22Rv1 (cell line): ENCODE results near the gene CCDC102B.

Experiments
- H3K27ac ChIP-seq: fragments of 450-650 bp; 2 replicates; pipeline ENCODE4 v1.5.1; 2017
- CTCF ChIP-seq: fragments of 450-650 bp; IDR thresholded peaks from 2 replicates; pipeline ENCODE4 v1.5.1; 2017; ENCODE audit warnings: mild to moderate bottlenecking
- ZFX ChIP-seq: fragments of 450-650 bp; IDR thresholded peaks from 2 replicates; pipeline ENCODE4 v1.6.1; 2017; ENCODE audit warnings: antibody characterized with exemption, borderline replicate concordance

CCDC102B gene

GRCh38 chr18:68960355-68960754 lies 162.5 kb downstream of the CCDC102B start:
- no peak overlapping the region for H3K27ac ChIP-seq
- TF ChIP-seq CTCF (no peak), ZFX (no peak)

- TF ChIP-seq CTCF (no peak), ZFX (no peak)
- H3K27ac ChIP-seq: no peak overlapping the region
Observed at GRCh38 chr18:68962623-68963022, 164.7 kb downstream of the CCDC102B start.

GRCh38 chr18:68965817-68966216 lies 167.9 kb downstream of the CCDC102B start:
- no peak for TF ChIP-seq ZFX
- TF ChIP-seq CTCF: no peak
- H3K27ac ChIP-seq: no peak overlapping the region

- TF ChIP-seq ZFX: no peak
- TF ChIP-seq CTCF: no peak
- H3K27ac ChIP-seq: no peak overlapping the region
Observed at GRCh38 chr18:68969027-68969426, 171.1 kb downstream of the CCDC102B start.

- no peak overlapping the region for H3K27ac ChIP-seq
Observed at GRCh38 chr18:68972176-68972575, 174.3 kb downstream of the CCDC102B start.

GRCh38 chr18:68979737-68980136 lies 181.9 kb downstream of the CCDC102B start:
- H3K27ac ChIP-seq: no peak overlapping the region
- TF ChIP-seq CTCF (no peak), ZFX (no peak)

More at GRCh38 chr18:68972176-68972575, 174.3 kb downstream of the CCDC102B start:
- no peak for TF ChIP-seq CTCF
- no peak for TF ChIP-seq ZFX

GRCh38 chr18:68983126-68983525 lies 185.2 kb downstream of the CCDC102B start:
- TF ChIP-seq ZFX: no peak
- TF ChIP-seq CTCF: no peak
- H3K27ac ChIP-seq: no peak overlapping the region
